Right renal cortex interstitium (tissue), 3 donors: ENCODE results near the gene PLET1. TPM values are rescaled to one million over a fixed set of nuclear protein-coding genes. Genes with fewer than 3 reads are reported as not detected.
"Not testable (repeated sequence)": the region's sequence is repeated elsewhere in the genome, so short reads cannot be mapped to it uniquely, and the experiment has no call there.

Experiments used
- DNase-seq, 3 donors: peaks; one replicate each; pipeline ENCODE4 v3.0.0-alpha.2; 2013; ENCODE audit warnings: low read depth in 3 of 3, low spot score in 2 of 3
- polyA plus RNA-seq, 3 donors: library from polyadenylated mRNA; unstranded; fragments of 120-200 nt; gene quantifications; one replicate each; pipeline ENCODE4 v1.2.1, GENCODE V29; 2013; ENCODE audit not compliant: insufficient read length in 3 of 3

The PLET1 gene
- polyA plus RNA-seq, 3 donors, result not detected

DNA sequence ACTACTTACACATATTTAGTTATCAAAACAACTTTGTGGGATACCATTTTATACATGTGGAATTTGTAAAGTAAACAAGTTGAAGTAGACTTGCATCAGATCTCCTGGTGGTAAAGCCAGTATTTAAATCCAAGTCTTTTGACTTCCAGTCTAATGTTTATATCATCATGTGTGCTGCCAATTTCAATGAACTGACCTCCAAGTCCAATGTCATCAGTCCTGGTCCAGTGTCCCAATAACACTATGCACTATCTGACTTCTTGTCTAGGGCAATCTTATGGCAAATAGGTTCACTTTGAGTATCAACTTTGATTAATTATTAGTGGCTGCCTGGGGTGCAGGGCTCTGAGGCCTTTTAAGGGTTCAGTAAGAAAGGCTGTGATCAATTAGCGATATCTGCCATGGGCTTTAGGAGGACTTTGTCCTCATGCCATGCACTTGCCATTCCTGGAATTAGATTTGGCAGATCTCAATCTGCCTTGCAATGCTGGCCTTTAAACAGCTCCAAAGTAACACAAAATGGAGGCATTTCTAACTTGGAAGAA, 44.0 kb downstream of the PLET1 start:
- no peak for DNase-seq

GRCh38 chr11:112215621-112216020, 45.0 kb downstream of the PLET1 start:
- DNase-seq, result no peak

DNA sequence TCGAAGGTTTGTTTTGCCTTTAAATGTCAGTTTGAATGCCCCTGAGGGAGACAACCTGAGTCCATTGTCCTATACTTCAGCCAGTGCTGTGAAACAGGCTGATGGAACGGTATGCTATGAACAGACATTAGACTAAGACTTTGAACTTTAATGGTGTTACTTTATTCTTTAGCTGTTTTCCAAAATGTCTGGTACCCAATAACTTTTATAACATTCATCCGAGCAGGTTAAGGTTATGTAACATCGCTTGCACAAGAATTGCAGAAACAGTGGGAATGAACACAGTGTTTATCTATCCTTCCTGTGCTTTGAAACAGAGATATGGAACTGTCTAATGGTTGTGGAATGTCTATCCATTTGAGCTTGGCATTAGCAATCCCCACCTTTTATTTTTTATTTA, 46.9 kb downstream of the PLET1 start:
- no peak for DNase-seq

DNA sequence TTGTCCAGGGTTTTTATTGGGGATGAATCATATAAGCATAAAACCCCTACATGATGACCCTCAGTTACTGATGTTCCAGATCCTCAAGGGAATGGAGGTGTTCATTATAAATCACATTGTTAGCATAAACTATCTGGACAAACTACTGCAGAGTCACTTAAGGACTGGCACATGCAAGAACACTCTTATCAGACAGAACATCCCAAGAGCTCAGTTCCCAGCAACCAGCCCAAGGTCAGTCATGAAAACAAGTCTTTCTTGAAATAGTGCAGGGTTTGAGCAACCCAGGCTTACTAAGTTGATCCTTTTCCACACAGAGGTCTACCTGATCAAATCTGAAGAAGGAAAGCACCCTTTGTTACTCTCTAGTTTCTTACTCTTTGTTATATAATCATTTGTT, 48.0 kb downstream of the PLET1 start:
- DNase-seq, result no peak

GRCh38 chr11:112212290-112212689, 48.4 kb downstream of the PLET1 start:
- no peak for DNase-seq

DNA sequence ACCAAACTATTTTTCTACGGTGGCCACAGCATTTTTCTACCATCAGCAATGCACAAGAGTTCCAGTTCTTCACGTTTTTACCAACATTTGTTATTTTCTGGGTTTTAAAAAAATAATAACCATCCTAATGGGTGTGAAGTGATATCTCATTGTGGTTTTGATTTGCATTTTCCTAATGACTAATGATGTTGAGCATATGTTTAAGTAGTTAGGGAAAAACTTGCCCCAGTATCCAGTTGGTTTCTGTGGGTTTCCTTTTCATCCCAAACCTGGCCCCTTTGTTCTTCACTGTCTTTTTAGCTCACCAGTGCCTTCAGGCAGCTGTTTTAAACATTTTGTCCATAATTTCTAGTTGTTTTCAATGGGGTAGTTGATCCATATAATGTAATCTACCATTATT, 49.1 kb downstream of the PLET1 start:
- no peak for DNase-seq

DNA sequence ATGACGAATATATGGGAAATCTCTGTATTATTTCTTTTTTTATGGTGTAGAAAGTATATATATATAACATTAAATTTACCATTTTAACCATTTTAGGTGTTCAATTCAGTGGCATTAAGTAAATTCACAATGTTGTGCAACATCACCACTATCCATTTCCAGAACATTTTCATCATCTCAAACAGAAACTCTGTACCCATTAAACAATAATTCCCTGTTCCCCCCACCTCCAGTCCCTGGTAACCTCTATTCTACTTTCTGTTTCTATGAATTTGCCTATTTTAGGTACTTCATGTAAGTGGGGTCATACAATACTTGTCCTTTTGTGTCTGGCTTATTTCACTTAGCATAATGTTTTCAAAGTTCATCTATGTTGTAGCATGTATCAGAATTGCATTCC, 49.8 kb downstream of the PLET1 start:
- DNase-seq, result no peak

- no peak for DNase-seq
Observed at GRCh38 chr11:112206071-112206470, 54.6 kb downstream of the PLET1 start.

- DNase-seq, result no peak
Observed at GRCh38 chr11:112200252-112200651, 60.4 kb downstream of the PLET1 start.

GRCh38 chr11:112199101-112199500, 61.6 kb downstream of the PLET1 start:
- not testable (repeated sequence) for DNase-seq

Other genes starting within 250 kb of the PLET1 start
- 10 to 100 TPM; 51.7 to 57.5 (median 52.8) TPM for gene DLAT, start 235.5 kb downstream of the PLET1 start, polyA plus RNA-seq
- gene PIH1D2, start 186.8 kb downstream of the PLET1 start, polyA plus RNA-seq, result 10 to 100 TPM in 2 of 3 donors, 1 to 10 TPM in 1; 9.7 to 11.8 (median 10.8) TPM
- 10 to 100 TPM; 59.2 to 69.5 (median 60.9) TPM for gene NKAPD1, start 186.6 kb downstream of the PLET1 start, polyA plus RNA-seq
- 10 to 100 TPM; 73.5 to 88.0 (median 83.7) TPM for gene TIMM8B, start 174.1 kb downstream of the PLET1 start, polyA plus RNA-seq
- gene SDHD, start 174.0 kb downstream of the PLET1 start, polyA plus RNA-seq, result 100 to 1,000 TPM; 195 to 225 (median 199) TPM
- 1 to 10 TPM; 6.2 to 9.5 (median 9.3) TPM for gene IL18, start 96.8 kb downstream of the PLET1 start, polyA plus RNA-seq
- under 1 TPM in 1 of 3 donors, not detected in 2; 0.11 TPM for gene TEX12, start 93.5 kb downstream of the PLET1 start, polyA plus RNA-seq
- gene BCO2, start 85.3 kb downstream of the PLET1 start, polyA plus RNA-seq, result 1 to 10 TPM; 2.5 to 3.1 (median 2.6) TPM
- 10 to 100 TPM; 44.6 to 50.9 (median 48.1) TPM for gene PTS, start 34.4 kb downstream of the PLET1 start, polyA plus RNA-seq